Nephron progenitor cell (in vitro differentiated cells): ENCODE data around the gene CAMK2G.
A peak's percentile ranks its signal among the peaks of the same experiment; 100 is the strongest.
"Not testable (repeated sequence)": the region's sequence is repeated elsewhere in the genome, so short reads cannot be mapped to it uniquely, and the experiment has no call there.

Experiments used
- DNase-seq: peaks from one replicate; pipeline ENCODE4 v3.0.0; 2021
- H3K27ac Mint-ChIP-seq: 2 replicates; pipeline ENCODE4 v1.8.0; 2021; ENCODE audit warnings: mild to moderate bottlenecking, moderate library complexity, mixed read lengths
- H3K27me3 Mint-ChIP-seq: 2 replicates; pipeline ENCODE4 v1.8.0; 2021; ENCODE audit warnings: mild to moderate bottlenecking, low read depth, mixed read lengths; ENCODE audit not compliant: poor library complexity
- H3K36me3 Mint-ChIP-seq: 2 replicates; pipeline ENCODE4 v1.8.0; 2021; ENCODE audit warnings: low read depth, mixed read lengths
- H3K4me1 Mint-ChIP-seq: 2 replicates; pipeline ENCODE4 v1.8.0; 2021; ENCODE audit warnings: mixed read lengths
- H3K4me3 Mint-ChIP-seq: 2 replicates; pipeline ENCODE4 v1.8.0; 2021; ENCODE audit warnings: mild to moderate bottlenecking, moderate library complexity, mixed read lengths
- H3K9me3 Mint-ChIP-seq: 2 replicates; pipeline ENCODE4 v1.8.0; 2021; ENCODE audit warnings: mild to moderate bottlenecking, moderate library complexity, mixed read lengths
- TF ChIP-seq, protein P1 (sequence below): fragments of 200-600 bp; sonication (generic); IDR thresholded peaks from 2 replicates; pipeline ENCODE4 v1.5.0; 2021; ENCODE audit warnings: antibody characterized with exemption

Gene CAMK2G

GRCh38 chr10:73791871-73792400, 82.4 kb downstream of the CAMK2G start:
- Mint-ChIP-seq H3K27ac (no peak overlapping the region), H3K4me3 (no peak overlapping the region), H3K36me3 (peaks cover 47% of the 10 kb centered on the region), H3K9me3 (no peaks in the 10 kb centered on the region), H3K4me1 (peaks cover 6% of the 10 kb centered on the region), H3K27me3 (no peaks in the 10 kb centered on the region)
- TF ChIP-seq, protein P1, sequence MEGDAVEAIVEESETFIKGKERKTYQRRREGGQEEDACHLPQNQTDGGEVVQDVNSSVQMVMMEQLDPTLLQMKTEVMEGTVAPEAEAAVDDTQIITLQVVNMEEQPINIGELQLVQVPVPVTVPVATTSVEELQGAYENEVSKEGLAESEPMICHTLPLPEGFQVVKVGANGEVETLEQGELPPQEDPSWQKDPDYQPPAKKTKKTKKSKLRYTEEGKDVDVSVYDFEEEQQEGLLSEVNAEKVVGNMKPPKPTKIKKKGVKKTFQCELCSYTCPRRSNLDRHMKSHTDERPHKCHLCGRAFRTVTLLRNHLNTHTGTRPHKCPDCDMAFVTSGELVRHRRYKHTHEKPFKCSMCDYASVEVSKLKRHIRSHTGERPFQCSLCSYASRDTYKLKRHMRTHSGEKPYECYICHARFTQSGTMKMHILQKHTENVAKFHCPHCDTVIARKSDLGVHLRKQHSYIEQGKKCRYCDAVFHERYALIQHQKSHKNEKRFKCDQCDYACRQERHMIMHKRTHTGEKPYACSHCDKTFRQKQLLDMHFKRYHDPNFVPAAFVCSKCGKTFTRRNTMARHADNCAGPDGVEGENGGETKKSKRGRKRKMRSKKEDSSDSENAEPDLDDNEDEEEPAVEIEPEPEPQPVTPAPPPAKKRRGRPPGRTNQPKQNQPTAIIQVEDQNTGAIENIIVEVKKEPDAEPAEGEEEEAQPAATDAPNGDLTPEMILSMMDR, result no peak
- DNase-seq, result no peak

- Mint-ChIP-seq H3K4me3 (no peak overlapping the region), H3K9me3 (no peaks in the 10 kb centered on the region), H3K27me3 (no peaks in the 10 kb centered on the region), H3K4me1 (peaks cover 14% of the 10 kb centered on the region), H3K36me3 (peaks cover 41% of the 10 kb centered on the region), H3K27ac (peak overlapping the region; percentile 25)
- TF ChIP-seq, protein P1, result no peak
- no peak for DNase-seq
Measured at GRCh38 chr10:73790886-73791625, 83.3 kb downstream of the CAMK2G start.

DNA sequence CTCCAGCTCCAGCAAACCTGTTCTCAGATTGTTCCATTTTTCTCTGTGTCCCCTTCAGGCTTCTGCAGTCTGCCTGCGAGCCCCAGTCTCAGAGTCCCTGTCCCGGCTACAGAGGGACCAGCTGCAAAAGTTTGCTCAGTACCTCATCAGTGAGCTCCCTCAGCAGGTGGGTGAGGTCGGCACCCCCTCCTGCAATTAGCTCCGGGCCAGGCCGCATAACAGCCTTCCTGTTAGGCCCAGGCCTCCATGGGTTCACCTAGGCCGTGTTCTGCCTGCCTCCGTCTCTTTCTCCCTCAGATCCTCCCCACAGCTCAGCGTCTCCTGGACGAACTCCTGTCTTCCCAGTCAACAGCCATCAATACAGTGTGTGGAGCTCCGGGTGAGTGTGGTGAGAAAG, 84.7 kb downstream of the CAMK2G start:
- DNase-seq, result no peak
- Mint-ChIP-seq H3K4me1 (peaks cover 22% of the 10 kb centered on the region), H3K27me3 (no peaks in the 10 kb centered on the region), H3K4me3 (no peak overlapping the region), H3K36me3 (peaks cover 30% of the 10 kb centered on the region), H3K27ac (no peak overlapping the region), H3K9me3 (no peaks in the 10 kb centered on the region)
- TF ChIP-seq, protein P1, result no peak

GRCh38 chr10:73788864-73789658, 85.3 kb downstream of the CAMK2G start:
- DNase-seq, result no peak
- no peak overlapping the region for H3K27ac Mint-ChIP-seq
- H3K4me1 Mint-ChIP-seq, result peaks cover 24% of the 10 kb centered on the region
- no peak overlapping the region for H3K4me3 Mint-ChIP-seq
- peaks cover 25% of the 10 kb centered on the region for H3K36me3 Mint-ChIP-seq
- H3K27me3 Mint-ChIP-seq, result no peaks in the 10 kb centered on the region
- TF ChIP-seq, protein P1, result no peak
- H3K9me3 Mint-ChIP-seq, result no peaks in the 10 kb centered on the region

- Mint-ChIP-seq H3K36me3 (peaks cover 20% of the 10 kb centered on the region), H3K4me1 (peaks cover 40% of the 10 kb centered on the region), H3K4me3 (peak overlapping the region; percentile 59)
- not testable (repeated sequence) for H3K27ac Mint-ChIP-seq, H3K27me3 Mint-ChIP-seq, DNase-seq, H3K9me3 Mint-ChIP-seq
Measured at GRCh38 chr10:73787031-73787800, 87.1 kb downstream of the CAMK2G start.

DNA sequence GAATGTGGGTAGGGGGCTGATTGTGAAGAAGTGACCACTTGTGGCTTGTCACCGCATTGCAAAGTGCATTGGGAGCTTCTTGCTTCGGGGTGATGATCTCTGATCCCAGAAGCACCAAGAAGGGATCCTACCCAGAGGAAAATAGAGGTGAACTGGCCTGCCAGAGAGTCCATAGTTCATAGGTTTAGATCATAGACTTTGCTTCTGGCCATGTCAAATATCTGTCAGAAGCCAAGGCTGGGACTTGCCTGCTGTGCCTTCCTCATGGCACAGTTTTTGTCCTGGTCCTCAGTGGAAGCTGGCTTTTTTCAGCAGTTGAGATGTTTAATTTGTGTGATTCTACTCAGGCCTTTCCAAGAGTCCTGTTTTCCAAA, 87.9 kb downstream of the CAMK2G start:
- Mint-ChIP-seq H3K9me3 (no peaks in the 10 kb centered on the region), H3K4me1 (peaks cover 45% of the 10 kb centered on the region), H3K27me3 (no peaks in the 10 kb centered on the region), H3K36me3 (peaks cover 18% of the 10 kb centered on the region), H3K27ac (no peak overlapping the region), H3K4me3 (peak overlapping the region; percentile 93)
- no peak for DNase-seq
- TF ChIP-seq, protein P1, result no peak
